Thyroid gland (tissue), 4 donors: ENCODE measurements around the gene FMN1. TPM values are rescaled to one million over a fixed set of nuclear protein-coding genes. Genes with fewer than 3 reads are reported as not detected.

ENCODE experiments used
- DNase-seq, 2 donors: peaks; one replicate each; pipeline ENCODE4 v3.0.0-alpha.2; 2019
- H3K27ac ChIP-seq, 3 donors: fragments of 200-600 bp; sonication (generic); 1 replicate in 2 of 3; 2 replicates in 1 of 3; pipeline ENCODE4 v1.5.1; 2016 to 2019; ENCODE audit warnings: mild to moderate bottlenecking in 1 of 3, moderate library complexity in 1 of 3
- H3K27me3 ChIP-seq: fragments of 200-600 bp; sonication (generic); one replicate; pipeline ENCODE4 v1.5.1; 2019
- H3K36me3 ChIP-seq, 2 donors: fragments of 200-600 bp; sonication (generic); one replicate each; pipeline ENCODE4 v1.5.1; 2016 to 2019
- H3K4me1 ChIP-seq, 2 donors: fragments of 200-600 bp; sonication (generic); one replicate each; pipeline ENCODE4 v1.5.1; 2017 to 2019
- H3K4me3 ChIP-seq, 3 donors: fragments of 200-600 bp; sonication (generic); replicated peaks in 1 of 3; 1 replicate in 2 of 3; 2 replicates in 1 of 3; pipeline ENCODE4 v1.5.1; 2016; ENCODE audit warnings: mild to moderate bottlenecking in 1 of 3
- H3K9me3 ChIP-seq: fragments of 200-600 bp; sonication (generic); one replicate; pipeline ENCODE4 v1.5.1; 2017
- CTCF ChIP-seq, 6 experiments: fragments of 200-600 bp in 3 of 6; fragments of 450-650 bp in 3 of 6; sonication (generic) in 3 of 6; IDR thresholded peaks; one replicate each; pipeline ENCODE4 v1.5.1; 2016 to 2019; ENCODE audit warnings: antibody characterized with exemption in 6 of 6, mild to moderate bottlenecking in 2 of 6, inconsistent platforms in 1 of 6, moderate library complexity in 1 of 6
- POLR2A ChIP-seq, 2 donors: fragments of 450-650 bp; IDR thresholded peaks; one replicate each; pipeline ENCODE4 v1.6.1; 2017; ENCODE audit warnings: antibody characterized with exemption in 2 of 2, mild to moderate bottlenecking in 2 of 2, moderate library complexity in 1 of 2
- WGBS, 2 donors: methylation state at CpG; one replicate each; pipeline ENCODE4 v1.1.5; 2017; 5-methylcytosine and 5-hydroxymethylcytosine counted together
- intact Hi-C: fragments of 100-400 bp; cut with DNase I; formaldehyde crosslinking; loops from one replicate; pipeline ENCODE4 v1.15.1; 2023
- total RNA-seq, 4 donors: library from RNA; depleted of rRNA; stranded (reverse); fragments of >200 nt; gene quantifications; one replicate each; pipeline ENCODE4 v1.2.3, GENCODE V29; 2016

FMN1 gene
- total RNA-seq, 4 donors from 2014 or later, result 13.8 to 28.3 (median 22.5) TPM

- 79 to 89% methylated on average over 4 of the region's 4 CpGs for WGBS, 2 donors
- H3K4me3 ChIP-seq, result no peak overlapping the region
- DNase-seq, result no peak
- H3K36me3 ChIP-seq, result no peaks in the 10 kb centered on the region
- TF ChIP-seq POLR2A (IDR thresholded peaks at IDR 0.05) (no peak), CTCF (IDR thresholded peaks at IDR 0.05) (no peak)
- intact Hi-C loops, result loop anchor here (5.0 kb wide), 1 partner anchor 337 kb away; no protein-coding TSS in a partner anchor
- H3K27ac ChIP-seq, result no peak overlapping the region
- H3K27me3 ChIP-seq, result no peaks in the 10 kb centered on the region
- H3K4me1 ChIP-seq, result peaks cover 0 to 11% of the 10 kb centered on the region in 2 donors
- H3K9me3 ChIP-seq, result no peaks in the 10 kb centered on the region
These were observed 195.4 kb downstream of the FMN1 start for GRCh38 chr15:32998979-32999672.

GRCh38 chr15:32998182-32998581 is 196.3 kb downstream of the FMN1 start:
- intact Hi-C loops, result loop anchor here (5.0 kb wide), 1 partner anchor 336 kb away; no protein-coding TSS in a partner anchor
- 92 to 100% methylated on average over 1 of the region's 1 CpG for WGBS, 2 donors
- Histone ChIP-seq H3K4me3 (no peak overlapping the region), H3K27ac (no peak overlapping the region), H3K27me3 (no peaks in the 10 kb centered on the region), H3K9me3 (no peaks in the 10 kb centered on the region), H3K4me1 (peaks cover 0 to 11% of the 10 kb centered on the region in 2 donors), H3K36me3 (no peaks in the 10 kb centered on the region)
- no peak for TF ChIP-seq CTCF (IDR thresholded peaks at IDR 0.05)
- no peak for TF ChIP-seq POLR2A (IDR thresholded peaks at IDR 0.05)
- no peak for DNase-seq

- no peaks in the 10 kb centered on the region for H3K27me3 ChIP-seq
- H3K4me3 ChIP-seq, result no peak overlapping the region
- 96 to 98% methylated on average over 1 of the region's 1 CpG for WGBS, 2 donors
- TF ChIP-seq CTCF (IDR thresholded peaks at IDR 0.05) (peak in 4 of 6 experiments; percentile 23 to 68 (median 56)), POLR2A (IDR thresholded peaks at IDR 0.05) (no peak)
- no peaks in the 10 kb centered on the region for H3K4me1 ChIP-seq
- H3K36me3 ChIP-seq, result no peaks in the 10 kb centered on the region
- no peak for DNase-seq
- no peaks in the 10 kb centered on the region for H3K9me3 ChIP-seq
- no peak overlapping the region for H3K27ac ChIP-seq
- intact Hi-C loops, result loop anchor here (5.0 kb wide), 1 partner anchor 333 kb away; no protein-coding TSS in a partner anchor
These were observed 199.6 kb downstream of the FMN1 start for GRCh38 chr15:32994810-32995424.

- intact Hi-C loops, result no loop called here
- Histone ChIP-seq H3K4me1 (no peaks in the 10 kb centered on the region), H3K27me3 (no peaks in the 10 kb centered on the region), H3K9me3 (no peaks in the 10 kb centered on the region), H3K4me3 (no peak overlapping the region), H3K36me3 (no peaks in the 10 kb centered on the region), H3K27ac (no peak overlapping the region)
- DNase-seq, result no peak
- TF ChIP-seq POLR2A (IDR thresholded peaks at IDR 0.05), result no peak
- TF ChIP-seq CTCF (IDR thresholded peaks at IDR 0.05), result no peak
These were observed 201.2 kb downstream of the FMN1 start for GRCh38 chr15:32993285-32993684.

GRCh38 chr15:32991619-32992111 is 202.8 kb downstream of the FMN1 start:
- Histone ChIP-seq H3K4me3 (no peak overlapping the region), H3K27me3 (no peaks in the 10 kb centered on the region), H3K4me1 (no peaks in the 10 kb centered on the region), H3K9me3 (no peaks in the 10 kb centered on the region), H3K36me3 (no peaks in the 10 kb centered on the region), H3K27ac (no peak overlapping the region)
- TF ChIP-seq CTCF (IDR thresholded peaks at IDR 0.05) (no peak), POLR2A (IDR thresholded peaks at IDR 0.05) (no peak)
- no peak for DNase-seq
- intact Hi-C loops, result no loop called here
- WGBS, 2 donors, result 69 to 75% methylated on average over 7 of the region's 7 CpGs
